ENCODE data around the gene ADARB2.
"Not testable (repeated sequence)": the region's sequence is repeated elsewhere in the genome, so short reads cannot be mapped to it uniquely, and the experiment has no call there.

ADARB2 gene

DNA sequence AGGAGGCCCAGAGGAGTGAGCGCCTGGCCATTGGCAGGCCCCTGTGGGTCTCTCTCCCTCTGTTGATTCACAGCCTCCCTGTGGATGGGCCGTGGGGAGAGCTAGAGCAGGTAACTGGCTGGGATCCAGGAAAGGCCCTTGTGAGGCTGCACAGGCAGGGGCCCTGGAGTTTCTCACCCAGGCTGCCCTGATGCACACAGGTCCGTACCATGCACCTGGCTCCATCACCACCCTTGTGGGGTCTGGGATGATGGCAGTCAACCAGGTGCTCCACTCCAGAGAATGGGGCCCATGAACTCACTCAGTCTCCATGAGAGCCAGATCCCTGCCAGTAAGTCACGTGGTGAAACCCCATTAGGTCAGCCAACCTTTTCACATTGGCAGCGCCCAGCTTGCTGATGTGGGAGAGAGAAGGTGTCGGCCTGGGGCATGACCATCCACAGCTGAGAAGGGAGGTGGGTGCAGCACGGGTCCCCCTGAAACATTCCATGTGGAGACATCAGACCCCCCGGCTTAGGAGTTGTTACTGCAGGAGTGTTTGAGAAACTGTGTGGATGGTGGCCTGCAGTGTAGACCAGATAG is 320.8 kb downstream of the ADARB2 start:
- DNase-seq: no peak

DNA sequence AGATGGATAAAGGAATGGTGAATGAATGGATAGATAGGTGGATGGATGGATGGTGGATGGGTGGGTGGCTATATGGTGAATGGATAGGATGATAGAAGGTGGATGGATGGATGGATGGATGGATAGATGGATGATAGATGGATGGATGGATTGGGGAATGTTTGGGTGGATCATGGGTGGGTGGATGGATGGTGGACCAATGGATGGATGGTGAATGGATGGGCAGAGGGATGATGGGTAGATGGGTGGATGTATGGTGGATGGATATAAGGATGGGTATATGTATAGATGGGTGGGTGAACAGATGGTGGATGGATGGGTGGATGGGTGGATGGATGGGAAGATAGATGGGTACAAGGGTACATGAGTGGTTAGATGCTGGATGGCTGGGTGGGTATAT is 322.4 kb downstream of the ADARB2 start:
- no peak for DNase-seq

DNA sequence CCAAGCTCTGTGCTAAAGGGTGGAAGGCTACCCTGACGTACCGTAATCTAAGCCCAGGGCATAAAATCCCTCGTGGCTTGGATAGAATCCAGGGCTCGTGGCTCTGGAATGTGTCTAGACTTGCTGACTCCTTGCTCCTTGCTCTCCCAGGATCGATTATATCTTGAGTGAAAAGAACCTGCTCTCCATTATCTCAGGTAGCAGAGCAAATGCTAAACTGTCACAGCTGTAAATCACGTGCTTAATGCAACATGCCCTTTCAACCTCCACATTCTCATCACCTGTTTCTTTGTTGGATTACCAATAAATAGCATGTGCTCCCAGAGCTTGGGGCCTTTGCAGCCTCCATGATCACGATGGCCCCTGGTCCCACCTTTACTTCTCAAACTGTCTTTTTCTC is 323.0 kb downstream of the ADARB2 start:
- not testable (repeated sequence) for DNase-seq

GRCh38 chr10:1413823-1414222 is 323.5 kb downstream of the ADARB2 start:
- no peak for DNase-seq

GRCh38 chr10:1413256-1413655 is 324.1 kb downstream of the ADARB2 start:
- DNase-seq: no peak

DNA sequence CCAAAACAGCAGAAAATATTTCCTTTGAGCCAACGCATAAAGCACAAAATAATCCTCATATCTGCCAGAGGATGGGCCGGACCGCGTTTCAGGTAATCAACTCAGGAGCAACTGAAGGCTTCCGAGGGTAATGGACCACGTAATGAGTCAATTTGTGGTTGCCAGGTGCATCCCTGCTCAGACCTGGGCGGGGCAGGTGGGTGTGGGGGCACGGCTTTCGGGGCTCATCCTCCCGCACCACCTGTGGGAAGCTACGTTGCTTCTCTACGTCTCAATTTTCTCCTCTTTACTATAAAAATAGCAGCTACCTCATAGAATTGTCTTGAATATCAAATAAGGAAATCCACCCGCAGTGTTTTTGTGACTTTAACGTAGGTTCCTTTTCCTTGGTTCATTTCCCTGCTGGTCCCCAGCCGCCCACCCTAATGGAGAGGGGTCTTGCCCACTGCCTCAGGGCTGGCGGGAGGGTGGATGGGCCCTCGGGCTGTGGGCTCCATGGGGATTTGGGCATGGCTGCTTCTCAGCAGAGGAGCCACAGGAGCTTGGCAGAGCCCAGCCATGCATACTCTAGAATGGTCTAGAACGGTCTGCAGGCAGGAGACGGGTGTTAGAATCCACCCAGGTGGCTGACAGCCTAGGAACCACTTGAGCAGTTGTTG is 324.7 kb downstream of the ADARB2 start:
- DNase-seq: no peak

DNA sequence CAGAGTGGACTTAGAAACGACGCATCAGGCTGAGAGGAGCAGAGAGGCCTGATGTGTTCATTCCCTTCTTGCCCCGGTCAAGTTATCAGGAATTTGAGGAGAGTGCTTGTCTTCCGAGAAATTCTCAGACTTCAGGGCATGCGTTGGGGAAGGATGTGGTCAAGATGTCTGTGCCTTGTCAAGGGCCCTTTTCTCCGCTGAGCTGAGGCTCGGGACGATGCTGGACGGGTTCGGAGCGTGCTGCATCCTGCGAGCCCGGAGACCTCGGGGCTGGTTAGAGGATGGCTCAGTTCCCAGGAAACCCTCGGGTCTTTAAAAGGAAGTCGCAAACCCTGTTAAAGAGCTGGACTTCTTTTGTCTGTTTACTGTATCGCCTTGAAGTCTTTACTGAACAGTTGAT is 325.4 kb downstream of the ADARB2 start:
- no peak for DNase-seq

DNA sequence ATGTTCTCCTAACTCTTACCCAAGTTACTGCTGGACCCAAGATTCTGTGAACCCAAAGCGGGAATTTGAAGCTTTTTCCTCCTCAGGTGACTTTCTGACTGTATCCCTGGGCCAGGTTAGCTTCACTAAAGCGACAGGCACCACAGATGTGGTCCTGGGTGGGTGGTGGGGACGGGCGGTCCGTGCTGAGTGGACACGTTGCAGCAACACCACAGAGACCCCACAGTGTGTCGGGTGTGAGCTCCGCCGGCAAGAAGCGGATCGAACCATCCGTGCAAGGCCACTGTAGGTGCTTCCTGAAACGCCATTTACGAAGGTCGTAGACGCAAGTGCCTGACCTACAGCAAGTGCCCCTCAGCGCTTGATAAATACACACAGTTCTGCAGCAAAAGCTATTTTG is 325.9 kb downstream of the ADARB2 start:
- DNase-seq: no peak

DNA sequence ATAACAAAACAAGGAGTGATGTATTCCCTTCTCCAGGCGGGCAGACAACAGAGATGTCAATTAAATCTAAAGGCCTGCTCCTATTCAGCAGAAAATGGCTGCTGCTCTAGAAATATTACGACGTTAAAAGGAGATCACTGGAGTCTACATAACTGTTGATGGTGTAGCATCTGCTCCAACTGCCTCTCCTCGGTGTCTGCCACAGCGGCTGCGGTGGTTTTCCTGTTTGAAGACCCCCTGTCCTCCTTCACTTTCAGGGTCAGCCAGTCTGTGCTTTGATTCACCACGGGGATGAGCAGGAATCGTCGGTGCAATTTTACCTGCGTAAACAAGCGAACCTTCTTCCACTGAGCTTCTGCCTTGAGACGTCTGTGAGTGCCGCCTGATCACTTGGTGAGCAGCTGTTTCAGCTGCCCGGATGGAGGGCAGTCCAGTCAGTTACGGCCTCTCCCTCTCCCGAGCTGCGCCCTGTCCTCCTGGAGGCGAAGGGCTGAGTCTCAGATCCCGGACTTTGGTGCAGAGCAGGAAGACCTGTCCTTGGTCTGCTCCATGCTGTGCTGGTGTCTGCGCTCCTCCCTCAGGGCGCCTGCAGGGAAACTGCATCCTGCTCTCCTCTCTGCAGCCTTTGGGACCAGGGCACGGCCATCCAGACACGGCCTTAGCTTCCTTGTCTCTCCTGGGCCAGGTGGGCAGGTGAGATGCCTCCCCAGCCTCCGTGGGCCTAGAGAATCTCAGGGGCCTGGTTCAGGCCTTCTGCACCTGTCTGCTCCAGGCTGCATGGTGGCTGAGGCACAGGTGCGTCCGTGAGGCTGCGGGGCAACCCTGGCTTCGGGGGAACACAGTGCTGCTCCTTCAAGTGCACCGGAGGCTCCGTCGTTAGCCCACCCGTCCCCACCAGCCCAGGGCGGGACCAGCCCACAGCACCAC is 326.6 kb downstream of the ADARB2 start:
- DNase-seq: no peak

- no peak for DNase-seq
These were observed 327.3 kb downstream of the ADARB2 start for GRCh38 chr10:1410032-1410431.

DNA sequence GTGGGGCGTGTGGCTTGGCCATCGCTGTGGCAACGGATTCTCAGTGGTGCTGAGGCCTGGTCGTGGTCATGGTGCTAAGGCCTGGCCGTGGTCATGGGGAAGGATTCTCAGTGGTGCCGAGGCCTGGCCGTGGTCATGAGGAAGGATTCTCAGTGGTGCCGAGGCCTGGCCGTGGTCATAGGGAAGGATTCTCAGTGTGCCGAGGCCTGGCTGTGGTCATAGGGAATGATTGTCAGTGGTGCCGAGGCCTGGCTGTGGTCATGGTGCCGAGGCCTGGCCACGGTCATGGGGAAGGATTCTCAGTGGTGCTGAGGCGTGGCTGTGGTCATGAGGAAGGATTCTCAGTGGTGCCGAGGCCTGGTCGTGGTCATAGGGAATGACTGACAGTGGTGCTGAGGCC is 327.9 kb downstream of the ADARB2 start:
- DNase-seq: no peak

GRCh38 chr10:1408651-1409367 is 328.5 kb downstream of the ADARB2 start:
- DNase-seq: no peak

DNA sequence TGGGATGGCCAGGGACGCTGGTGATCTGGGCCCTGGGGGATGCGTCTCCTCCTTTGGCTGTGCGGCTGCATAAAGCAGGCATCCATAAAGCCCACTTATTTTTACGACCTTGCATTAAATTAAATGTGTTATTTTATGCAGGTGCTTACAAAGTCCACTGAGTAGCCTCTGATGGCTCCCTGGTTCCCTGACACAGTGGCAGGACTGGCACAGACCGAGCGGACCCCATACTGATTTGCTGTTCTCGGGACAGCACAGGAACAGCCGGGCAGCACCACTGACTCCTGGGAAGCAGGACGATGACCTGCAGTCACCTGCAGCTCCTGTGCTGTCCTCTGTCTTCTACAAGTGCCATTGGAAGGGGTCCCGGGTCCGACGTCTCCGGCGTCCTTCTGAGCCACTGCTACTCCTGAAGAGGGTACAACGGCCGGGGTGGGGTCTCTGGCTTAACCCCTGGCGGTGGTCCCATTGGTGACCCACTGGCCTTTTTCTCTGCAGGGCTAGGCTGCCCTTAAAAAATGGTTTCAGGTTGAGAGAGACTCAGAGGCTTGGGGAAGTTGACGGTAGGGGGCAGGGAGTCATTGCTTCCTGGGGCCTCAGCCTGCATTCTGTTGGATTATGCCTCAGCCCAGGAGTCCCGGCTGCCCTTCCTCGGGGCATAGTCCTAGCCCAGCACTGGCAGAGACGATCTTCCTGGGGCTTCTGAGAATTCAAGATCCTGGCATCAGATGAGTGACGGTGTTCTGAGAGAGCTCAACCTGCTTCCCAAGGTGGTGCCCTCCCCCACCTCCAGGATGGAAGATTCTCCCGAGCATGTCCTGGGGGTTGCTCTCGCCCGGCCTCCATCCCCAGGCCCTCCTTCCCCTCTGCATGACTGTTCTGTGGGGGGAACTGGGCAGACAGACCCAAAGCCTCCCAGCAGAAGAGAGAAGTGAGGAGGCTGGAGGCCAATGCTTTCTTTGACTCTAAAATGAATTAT is 330.1 kb downstream of the ADARB2 start:
- no peak for DNase-seq

GRCh38 chr10:1406132-1406966 is 331.0 kb downstream of the ADARB2 start:
- no peak for DNase-seq

DNA sequence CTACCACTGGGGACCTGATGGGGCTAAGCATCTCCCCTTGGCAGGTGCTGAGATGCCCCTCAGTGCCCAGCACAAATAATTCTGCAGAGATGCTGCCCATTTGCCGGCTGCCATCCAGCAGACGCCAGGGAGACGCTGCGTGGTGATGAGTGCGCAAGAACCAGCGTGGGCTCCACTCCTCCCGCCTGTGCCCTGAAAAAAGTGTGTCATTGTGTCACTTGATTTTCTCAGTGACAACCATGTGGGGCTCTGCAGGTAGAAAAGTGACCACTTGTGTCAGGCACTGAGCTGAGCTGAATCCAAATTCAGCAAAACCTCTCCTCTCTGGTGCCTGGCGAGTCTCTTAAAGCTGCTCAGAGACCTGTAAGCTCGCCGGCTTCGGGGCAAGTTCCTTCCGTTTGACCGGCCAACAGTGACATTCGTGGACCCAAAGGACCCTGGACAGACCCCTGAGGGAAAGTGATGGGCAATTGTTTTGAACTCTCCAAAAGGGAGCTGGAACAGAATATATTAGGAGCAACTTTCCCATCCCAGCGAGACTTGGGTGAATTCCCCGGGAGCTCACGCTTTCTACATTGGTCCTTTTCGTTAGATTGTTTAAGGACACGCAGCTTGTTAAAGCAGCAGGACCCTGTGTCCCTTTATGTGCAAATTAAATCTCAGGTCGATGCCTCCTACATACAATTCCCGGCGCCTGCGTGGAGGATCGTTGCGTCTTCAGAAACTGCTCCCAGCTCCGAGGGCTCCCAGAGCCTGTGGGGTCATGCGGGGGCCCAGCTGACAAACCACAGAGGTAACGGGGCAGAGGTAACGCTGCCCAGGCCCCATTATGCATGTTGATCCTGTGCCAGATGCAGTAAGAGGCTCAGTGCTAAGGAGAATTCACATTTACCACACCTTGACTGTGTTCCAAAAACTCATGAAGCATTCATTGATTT is 332.7 kb downstream of the ADARB2 start:
- DNase-seq: no peak

- DNase-seq: no peak
These were observed 333.6 kb downstream of the ADARB2 start for GRCh38 chr10:1403508-1404322.

- no peak for DNase-seq
These were observed 334.4 kb downstream of the ADARB2 start for GRCh38 chr10:1402816-1403507.

DNA sequence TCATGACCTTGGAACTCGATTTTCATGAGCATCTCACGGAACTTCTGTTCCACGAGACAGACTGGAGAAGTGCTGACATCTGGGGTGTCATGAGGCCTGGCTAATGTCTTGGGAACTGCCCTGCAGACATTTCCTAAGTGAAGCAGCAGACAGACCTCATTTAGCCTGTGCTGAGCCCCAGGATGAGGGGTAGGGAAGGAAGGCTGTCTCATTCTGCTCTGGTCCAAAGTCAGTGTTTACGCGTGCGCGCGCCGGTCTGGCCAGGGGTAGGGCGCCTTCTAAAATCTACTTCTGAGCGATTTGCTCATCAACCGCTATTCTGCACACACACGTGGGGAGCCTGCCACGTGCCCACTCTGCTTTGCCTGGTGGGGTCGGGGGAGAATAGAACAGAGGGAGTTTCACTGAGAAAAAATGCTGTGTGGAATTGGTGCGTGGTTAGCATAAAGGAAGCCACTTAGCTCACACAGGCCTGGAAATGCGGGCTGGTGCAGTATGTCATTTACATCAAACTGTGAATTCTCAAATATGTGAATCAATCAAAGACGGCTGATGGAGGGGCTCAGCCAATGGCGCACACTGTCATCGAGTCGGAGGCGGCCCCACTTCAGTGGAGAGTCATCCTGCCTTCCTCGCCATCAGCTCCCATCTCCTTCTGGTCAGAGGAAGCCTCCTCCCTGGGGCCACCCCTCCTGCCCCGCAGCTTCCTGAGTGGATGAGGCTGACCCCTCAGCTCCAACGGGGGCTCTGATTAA is 335.1 kb downstream of the ADARB2 start:
- no peak for DNase-seq
